HG03097 (cell line): ENCODE data around the gene ANO6.
A peak's percentile ranks its signal among the peaks of the same experiment; 100 is the strongest.
"Not testable (repeated sequence)": the region's sequence is repeated elsewhere in the genome, so short reads cannot be mapped to it uniquely, and the experiment has no call there.

Source experiments
- ATAC-seq: cut with Tn5 transposase; IDR thresholded peaks from one replicate; pipeline ENCODE4 v1.9.1; 2021; ENCODE audit not compliant: unreplicated experiment, low FRiP score

Gene ANO6

GRCh38 chr12:45235087-45236025 is 19.5 kb downstream of the ANO6 start:
- no peak for ATAC-seq

GRCh38 chr12:45236383-45236782 is 20.5 kb downstream of the ANO6 start:
- ATAC-seq = not testable (repeated sequence)

- ATAC-seq = no peak
Observed at GRCh38 chr12:45242180-45242579, 26.3 kb downstream of the ANO6 start.

- ATAC-seq = no peak
Observed at GRCh38 chr12:45243963-45244362, 28.1 kb downstream of the ANO6 start.

- ATAC-seq = peak; percentile 80
Observed at GRCh38 chr12:45244561-45245343, 28.9 kb downstream of the ANO6 start.

GRCh38 chr12:45246236-45246635 is 30.3 kb downstream of the ANO6 start:
- ATAC-seq = no peak

GRCh38 chr12:45247589-45247988 is 31.7 kb downstream of the ANO6 start:
- no peak for ATAC-seq

- no peak for ATAC-seq
Observed at GRCh38 chr12:45248095-45248494, 32.2 kb downstream of the ANO6 start.

GRCh38 chr12:45254254-45254653 is 38.4 kb downstream of the ANO6 start:
- ATAC-seq = no peak

GRCh38 chr12:45256721-45257120 is 40.8 kb downstream of the ANO6 start:
- ATAC-seq = peak; percentile 21

GRCh38 chr12:45257185-45257930 is 41.5 kb downstream of the ANO6 start:
- ATAC-seq = peak; percentile 79

- ATAC-seq = no peak
Observed at GRCh38 chr12:45259675-45260074, 43.8 kb downstream of the ANO6 start.

- ATAC-seq = no peak
Observed at GRCh38 chr12:45260104-45260815, 44.4 kb downstream of the ANO6 start.

GRCh38 chr12:45260854-45261253 is 45.0 kb downstream of the ANO6 start:
- no peak for ATAC-seq

GRCh38 chr12:45262185-45262584 is 46.3 kb downstream of the ANO6 start:
- ATAC-seq = not testable (repeated sequence)

- no peak for ATAC-seq
Observed at GRCh38 chr12:45263587-45263986, 47.7 kb downstream of the ANO6 start.

- no peak for ATAC-seq
Observed at GRCh38 chr12:45268672-45269411, 52.9 kb downstream of the ANO6 start.

- no peak for ATAC-seq
Observed at GRCh38 chr12:45269412-45269751, 53.5 kb downstream of the ANO6 start.

GRCh38 chr12:45270951-45271350 is 55.1 kb downstream of the ANO6 start:
- no peak for ATAC-seq
